WTC11 (cell line): Measurements from ENCODE around the gene KPTN. TPM values are rescaled to one million over a fixed set of nuclear protein-coding genes. Genes with fewer than 3 reads are reported as not detected.

Experiments
- ARID4B ChIP-seq: sonication (generic); formaldehyde crosslinking; IDR thresholded peaks from 2 replicates; pipeline ENCODE4 v1.8.0; 2023; ENCODE audit warnings: missing genetic modification reagents, mild to moderate bottlenecking, borderline replicate concordance
- CBFB ChIP-seq: sonication (generic); formaldehyde crosslinking; IDR thresholded peaks from 2 replicates; pipeline ENCODE4 v1.8.1; 2022; ENCODE audit warnings: mild to moderate bottlenecking, low read depth, missing genetic modification reagents
- ETV6 ChIP-seq: sonication (generic); formaldehyde crosslinking; IDR thresholded peaks from 2 replicates; pipeline ENCODE4 v1.8.1; 2022; ENCODE audit warnings: mild to moderate bottlenecking, missing genetic modification reagents
- FOXP1 ChIP-seq: sonication (generic); formaldehyde crosslinking; IDR thresholded peaks from 2 replicates; pipeline ENCODE4 v1.8.0; 2022; ENCODE audit warnings: missing genetic modification reagents, mild to moderate bottlenecking, moderate library complexity, borderline replicate concordance
- FOXP4 ChIP-seq: sonication (generic); formaldehyde crosslinking; IDR thresholded peaks from 2 replicates; pipeline ENCODE4 v1.8.0; 2022; ENCODE audit warnings: mild to moderate bottlenecking, missing genetic modification reagents
- GABPB1 ChIP-seq: sonication (generic); formaldehyde crosslinking; IDR thresholded peaks from 2 replicates; pipeline ENCODE4 v1.8.1; 2023; ENCODE audit warnings: mild to moderate bottlenecking, missing genetic modification reagents
- GTF2I ChIP-seq: fragments of 250-450 bp; sonication (Bioruptor Pico); conservative IDR thresholded peaks from 2 replicates; pipeline ENCODE4 v1.4.0; 2021; ENCODE audit warnings: mild to moderate bottlenecking
- IRF1 ChIP-seq: sonication (generic); formaldehyde crosslinking; IDR thresholded peaks from 2 replicates; pipeline ENCODE4 v1.8.0; 2023; ENCODE audit warnings: missing genetic modification reagents
- MAX ChIP-seq: sonication (generic); formaldehyde crosslinking; IDR thresholded peaks from 2 replicates; pipeline ENCODE4 v1.8.0; 2022; ENCODE audit warnings: mild to moderate bottlenecking, missing genetic modification reagents
- NFE2L1 ChIP-seq: sonication (generic); formaldehyde crosslinking; IDR thresholded peaks from 2 replicates; pipeline ENCODE4 v1.8.1; 2023; ENCODE audit warnings: missing genetic modification reagents
- NFYB ChIP-seq: sonication (generic); formaldehyde crosslinking; conservative IDR thresholded peaks from 2 replicates; pipeline ENCODE4 v1.8.0; 2022; ENCODE audit warnings: low read depth, missing genetic modification reagents
- NR3C1 ChIP-seq: sonication (generic); formaldehyde crosslinking; conservative IDR thresholded peaks from 2 replicates; pipeline ENCODE4 v1.8.1; 2023; ENCODE audit warnings: low read depth, mild to moderate bottlenecking, missing genetic modification reagents
- RORB ChIP-seq: fragments of 250-450 bp; sonication (Bioruptor Pico); IDR thresholded peaks from 2 replicates; pipeline ENCODE4 v1.9.0; 2021; ENCODE audit warnings: mild to moderate bottlenecking
- SMAD3 ChIP-seq: sonication (generic); formaldehyde crosslinking; IDR thresholded peaks from 2 replicates; pipeline ENCODE4 v1.8.0; 2022; ENCODE audit warnings: missing genetic modification reagents, mild to moderate bottlenecking, borderline replicate concordance
- SMAD4 ChIP-seq: sonication (generic); formaldehyde crosslinking; IDR thresholded peaks from 2 replicates; pipeline ENCODE4 v1.8.0; 2022; ENCODE audit warnings: mild to moderate bottlenecking, missing genetic modification reagents
- SOX15 ChIP-seq: fragments of 250-450 bp; sonication (Bioruptor Pico); IDR thresholded peaks from 2 replicates; pipeline ENCODE4 v1.9.0; 2021; ENCODE audit warnings: mild to moderate bottlenecking
- SP1 ChIP-seq: sonication (generic); formaldehyde crosslinking; conservative IDR thresholded peaks from 2 replicates; pipeline ENCODE4 v1.8.1; 2022; ENCODE audit warnings: missing genetic modification reagents
- TCF7 ChIP-seq: sonication (generic); formaldehyde crosslinking; IDR thresholded peaks from 2 replicates; pipeline ENCODE4 v1.8.0; 2022; ENCODE audit warnings: mild to moderate bottlenecking, low read depth, missing genetic modification reagents, moderate library complexity
- TEAD1 ChIP-seq: sonication (generic); formaldehyde crosslinking; IDR thresholded peaks from 2 replicates; pipeline ENCODE4 v1.8.0; 2022; ENCODE audit warnings: mild to moderate bottlenecking, missing genetic modification reagents
- TEAD4 ChIP-seq: sonication (generic); formaldehyde crosslinking; IDR thresholded peaks from 2 replicates; pipeline ENCODE4 v1.8.0; 2022; ENCODE audit warnings: mild to moderate bottlenecking, missing genetic modification reagents
- ZBTB21 ChIP-seq: sonication (generic); formaldehyde crosslinking; IDR thresholded peaks from 2 replicates; pipeline ENCODE4 v1.8.1; 2023; ENCODE audit warnings: mild to moderate bottlenecking, missing genetic modification reagents, borderline replicate concordance
- ZBTB43 ChIP-seq: sonication (generic); formaldehyde crosslinking; IDR thresholded peaks from 2 replicates; pipeline ENCODE4 v1.8.1; 2023; ENCODE audit warnings: mild to moderate bottlenecking, missing genetic modification reagents
- ZMAT4 ChIP-seq: fragments of 250-450 bp; sonication (Bioruptor Pico); IDR thresholded peaks from 2 replicates; pipeline ENCODE4 v1.9.0; 2021; ENCODE audit warnings: mild to moderate bottlenecking
- ZNF121 ChIP-seq: sonication (generic); formaldehyde crosslinking; IDR thresholded peaks from 2 replicates; pipeline ENCODE4 v1.8.0; 2023; ENCODE audit warnings: missing genetic modification reagents
- ZNF219 ChIP-seq: sonication (generic); formaldehyde crosslinking; IDR thresholded peaks from 2 replicates; pipeline ENCODE4 v1.8.0; 2023; ENCODE audit warnings: missing genetic modification reagents, mild to moderate bottlenecking, borderline replicate concordance
- ZNF416 ChIP-seq: fragments of 250-450 bp; sonication (Bioruptor Pico); IDR thresholded peaks from 2 replicates; pipeline ENCODE4 v1.9.0; 2021; ENCODE audit warnings: mild to moderate bottlenecking, inconsistent platforms
- ZNF425 ChIP-seq: fragments of 250-450 bp; sonication (Bioruptor Pico); conservative IDR thresholded peaks from 2 replicates; pipeline ENCODE4 v1.9.0; 2021; ENCODE audit warnings: mild to moderate bottlenecking
- total RNA-seq: library from RNA; stranded (reverse); gene quantifications from 3 replicates; pipeline ENCODE4 v1.2.3, GENCODE V29; 2021

Gene KPTN
- total RNA-seq, 1 experiment from 2014 or later = 24.5 TPM

- no peak for TF ChIP-seq CBFB
- TF ChIP-seq TEAD4 (CRISPR knock-in tag) = peak; percentile 88; the same call in 1 of the 2 replicates
- peak; percentile 55; the same call in 1 of the 2 replicates for TF ChIP-seq ZNF219
- TF ChIP-seq SOX15 (CRISPR knock-in tag) = no peak
- peak; percentile 58; the same call in 1 of the 2 replicates for TF ChIP-seq GTF2I (CRISPR knock-in tag)
- peak; percentile 82; the same call in 1 of the 2 replicates for TF ChIP-seq ETV6 (CRISPR knock-in tag)
- peak; percentile 76; the same call in 1 of the 2 replicates for TF ChIP-seq IRF1
- TF ChIP-seq SMAD3 = 0 out of 2 replicates have a peak, but pooled peaks have one; percentile 69
- no peak for TF ChIP-seq RORB (CRISPR knock-in tag)
- peak; percentile 36; the same call in 1 of the 2 replicates for TF ChIP-seq MAX
- peak; percentile 10; the same call in 1 of the 2 replicates for TF ChIP-seq ZNF121
- no peak for TF ChIP-seq ZNF416 (CRISPR knock-in tag)
- peak; percentile 46; the same call in 1 of the 2 replicates for TF ChIP-seq FOXP4 (CRISPR knock-in tag)
- TF ChIP-seq GABPB1 (CRISPR knock-in tag) = no peak
- TF ChIP-seq NFE2L1 (CRISPR knock-in tag) = peak; percentile 85
- peak; percentile 76; the same call in 1 of the 2 replicates for TF ChIP-seq SMAD4
- peak; percentile 84; the same call in 1 of the 2 replicates for TF ChIP-seq FOXP1
- peak; percentile 50; the same call in 1 of the 2 replicates for TF ChIP-seq TCF7 (CRISPR knock-in tag)
- no peak for TF ChIP-seq NR3C1 (CRISPR knock-in tag)
- peak; percentile 95 for TF ChIP-seq ARID4B (CRISPR knock-in tag)
- no peak for TF ChIP-seq ZMAT4 (CRISPR knock-in tag)
- TF ChIP-seq ZBTB21 (CRISPR knock-in tag) = no peak
- TF ChIP-seq TEAD1 (CRISPR knock-in tag) = 0 out of 2 replicates have a peak, but pooled peaks have one; percentile 71
- TF ChIP-seq ZBTB43 (CRISPR knock-in tag) = peak; percentile 52; the same call in 1 of the 2 replicates
- TF ChIP-seq ZNF425 = no peak
- peak; percentile 66 for TF ChIP-seq SP1 (CRISPR knock-in tag)
- no peak for TF ChIP-seq NFYB (CRISPR knock-in tag)
These were observed 39.6 kb downstream of the KPTN start (continued) for GRCh38 chr19:47444388-47444821.
